ENCODE data around the gene EPB41L1.

Gene EPB41L1

DNA sequence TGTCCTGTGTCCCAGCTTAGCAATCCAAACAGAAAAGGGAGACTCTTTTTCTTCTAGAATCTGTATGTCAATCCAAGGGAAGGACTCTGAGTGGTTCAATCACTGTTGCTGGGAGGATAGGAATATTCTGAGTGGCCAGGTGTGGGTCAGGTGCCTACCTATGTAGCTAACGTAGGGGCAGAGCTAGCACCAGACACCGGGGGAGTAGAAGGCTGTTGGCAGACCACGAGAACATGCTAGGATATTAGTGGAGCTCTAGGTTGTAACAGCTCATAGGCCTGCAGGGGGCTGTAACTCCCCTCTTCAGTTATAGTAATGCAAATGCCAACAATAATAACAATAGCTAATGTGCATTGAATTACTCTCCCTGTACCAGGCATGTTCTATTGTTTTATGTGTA is 39.8 kb upstream of the EPB41L1 start:
- TF ChIP-seq ZSCAN30 (tag by site-specific recombination; IDR thresholded peaks at IDR 0.05) (no peak), ZNF223 (tag by site-specific recombination; IDR thresholded peaks at IDR 0.05) (no peak), GLIS2 (tag by site-specific recombination; IDR thresholded peaks at IDR 0.05) (no peak), ZNF521 (tag by site-specific recombination; IDR thresholded peaks at IDR 0.05) (no peak), ZNF660 (tag by site-specific recombination; IDR thresholded peaks at IDR 0.05) (no peak), ZNF792 (tag by site-specific recombination; IDR thresholded peaks at IDR 0.05) (no peak), GFI1B (tag by site-specific recombination; IDR thresholded peaks at IDR 0.05) (no peak), ZNF473 (tag by site-specific recombination; IDR thresholded peaks at IDR 0.05) (no peak), ZNF76 (tag by site-specific recombination; IDR thresholded peaks at IDR 0.05; ENCODE audit: borderline replicate concordance, low read depth) (no peak), GLI2 (tag by site-specific recombination; IDR thresholded peaks at IDR 0.05; ENCODE audit: borderline replicate concordance, low read depth) (no peak), ZNF837 (tag by site-specific recombination; IDR thresholded peaks at IDR 0.05) (no peak), SCRT1 (tag by site-specific recombination; IDR thresholded peaks at IDR 0.05; ENCODE audit: borderline replicate concordance) (no peak), ZNF677 (tag by site-specific recombination; IDR thresholded peaks at IDR 0.05) (no peak), ZNF561 (tag by site-specific recombination; IDR thresholded peaks at IDR 0.05; ENCODE audit: borderline replicate concordance) (no peak), RBAK (tag by site-specific recombination; IDR thresholded peaks at IDR 0.05) (no peak), SP3 (tag by site-specific recombination; IDR thresholded peaks at IDR 0.05) (no peak), ZNF391 (tag by site-specific recombination; IDR thresholded peaks at IDR 0.05; ENCODE audit: borderline replicate concordance, low read depth) (no peak), HOXD13 (CRISPR knock-in tag; IDR thresholded peaks at IDR 0.05; ENCODE audit: borderline replicate concordance) (no peak)
- H3K27ac ChIP-seq (ENCODE audit: extremely low read depth, low read depth, low read length): no peak overlapping the region
- H3K36me3 ChIP-seq (ENCODE audit: control insufficient read depth in 2 of 2, insufficient read depth in 1 of 2, low read length in 2 of 2): no peaks in the 10 kb centered on the region
- POLR2A ChIA-PET: interaction anchor here (0.6 kb wide), 1 partner anchor 400 kb away, joined by 3 read pairs; no protein-coding TSS in a partner anchor
- H3K4me1 ChIP-seq (ENCODE audit: control insufficient read depth, insufficient read depth, low read length): no peaks in the 10 kb centered on the region
- CTCF ChIA-PET: interaction anchor here (1.2 kb wide), 1 partner anchor 120 kb away, joined by 4 read pairs; no protein-coding TSS in a partner anchor
- no peak overlapping the region for H3K4me3 ChIP-seq (ENCODE audit: low read depth, low read length)
- no peaks in the 10 kb centered on the region for H3K9me3 ChIP-seq (ENCODE audit: control insufficient read depth, insufficient read depth, low read depth, low read length)

DNA sequence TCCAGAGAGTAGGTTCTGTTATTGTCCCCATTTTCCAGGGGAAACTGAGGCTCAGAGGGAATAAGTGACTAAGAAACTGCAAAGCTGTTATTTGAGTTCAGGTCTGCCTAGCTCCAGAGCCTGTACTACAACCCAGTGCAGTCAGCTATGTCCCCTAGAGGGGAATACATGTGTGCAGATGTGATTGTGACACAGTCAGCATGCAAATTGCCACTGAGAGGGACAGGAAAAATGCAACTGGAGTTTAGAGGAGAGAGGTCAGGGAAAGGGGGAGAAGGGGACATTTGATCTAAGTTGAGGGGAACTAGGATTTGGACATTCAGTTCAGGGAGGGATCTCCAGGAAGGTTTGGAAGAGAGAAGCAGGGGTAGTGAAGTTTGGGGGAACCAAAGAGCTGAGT is 38.6 kb upstream of the EPB41L1 start:
- no peak for TF ChIP-seq ZFP37 (tag by site-specific recombination; IDR thresholded peaks at IDR 0.05)
- TF ChIP-seq ZNF112 (tag by site-specific recombination; IDR thresholded peaks at IDR 0.05): no peak
- no peak for TF ChIP-seq ZNF514 (tag by site-specific recombination; IDR thresholded peaks at IDR 0.05)
- TF ChIP-seq, protein P1, sequence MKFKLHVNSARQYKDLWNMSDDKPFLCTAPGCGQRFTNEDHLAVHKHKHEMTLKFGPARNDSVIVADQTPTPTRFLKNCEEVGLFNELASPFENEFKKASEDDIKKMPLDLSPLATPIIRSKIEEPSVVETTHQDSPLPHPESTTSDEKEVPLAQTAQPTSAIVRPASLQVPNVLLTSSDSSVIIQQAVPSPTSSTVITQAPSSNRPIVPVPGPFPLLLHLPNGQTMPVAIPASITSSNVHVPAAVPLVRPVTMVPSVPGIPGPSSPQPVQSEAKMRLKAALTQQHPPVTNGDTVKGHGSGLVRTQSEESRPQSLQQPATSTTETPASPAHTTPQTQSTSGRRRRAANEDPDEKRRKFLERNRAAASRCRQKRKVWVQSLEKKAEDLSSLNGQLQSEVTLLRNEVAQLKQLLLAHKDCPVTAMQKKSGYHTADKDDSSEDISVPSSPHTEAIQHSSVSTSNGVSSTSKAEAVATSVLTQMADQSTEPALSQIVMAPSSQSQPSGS (tag by site-specific recombination; IDR thresholded peaks at IDR 0.05; ENCODE audit: low read depth): no peak
- TF ChIP-seq GLIS1 (tag by site-specific recombination; IDR thresholded peaks at IDR 0.05): no peak
- TF ChIP-seq ZNF146 (tag by site-specific recombination; IDR thresholded peaks at IDR 0.05): no peak
- TF ChIP-seq ZBTB7A (tag by site-specific recombination; IDR thresholded peaks at IDR 0.05; ENCODE audit: low read depth): no peak
- no peak for TF ChIP-seq ZNF324 (tag by site-specific recombination; IDR thresholded peaks at IDR 0.05)
- TF ChIP-seq ZFP3 (tag by site-specific recombination; IDR thresholded peaks at IDR 0.05; ENCODE audit: low read depth): no peak
- TF ChIP-seq ZNF660 (tag by site-specific recombination; IDR thresholded peaks at IDR 0.05): no peak
- TF ChIP-seq ZNF473 (tag by site-specific recombination; IDR thresholded peaks at IDR 0.05): no peak
- no peak for TF ChIP-seq MEIS1 (CRISPR knock-in tag; IDR thresholded peaks at IDR 0.05; ENCODE audit: borderline replicate concordance)
- TF ChIP-seq, protein P2, sequence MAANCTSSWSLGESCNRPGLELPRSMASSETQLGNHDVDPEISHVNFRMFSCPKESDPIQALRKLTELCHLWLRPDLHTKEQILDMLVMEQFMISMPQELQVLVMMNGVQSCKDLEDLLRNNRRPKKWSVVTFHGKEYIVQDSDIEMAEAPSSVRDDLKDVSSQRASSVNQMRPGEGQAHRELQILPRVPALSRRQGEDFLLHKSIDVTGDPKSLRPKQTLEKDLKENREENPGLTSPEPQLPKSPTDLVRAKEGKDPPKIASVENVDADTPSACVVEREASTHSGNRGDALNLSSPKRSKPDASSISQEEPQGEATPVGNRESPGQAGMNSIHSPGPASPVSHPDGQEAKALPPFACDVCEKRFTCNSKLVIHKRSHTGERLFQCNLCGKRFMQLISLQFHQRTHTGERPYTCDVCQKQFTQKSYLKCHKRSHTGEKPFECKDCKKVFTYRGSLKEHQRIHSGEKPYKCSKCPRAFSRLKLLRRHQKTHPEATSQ (tag by site-specific recombination; IDR thresholded peaks at IDR 0.05): no peak
- TF ChIP-seq, protein P3, sequence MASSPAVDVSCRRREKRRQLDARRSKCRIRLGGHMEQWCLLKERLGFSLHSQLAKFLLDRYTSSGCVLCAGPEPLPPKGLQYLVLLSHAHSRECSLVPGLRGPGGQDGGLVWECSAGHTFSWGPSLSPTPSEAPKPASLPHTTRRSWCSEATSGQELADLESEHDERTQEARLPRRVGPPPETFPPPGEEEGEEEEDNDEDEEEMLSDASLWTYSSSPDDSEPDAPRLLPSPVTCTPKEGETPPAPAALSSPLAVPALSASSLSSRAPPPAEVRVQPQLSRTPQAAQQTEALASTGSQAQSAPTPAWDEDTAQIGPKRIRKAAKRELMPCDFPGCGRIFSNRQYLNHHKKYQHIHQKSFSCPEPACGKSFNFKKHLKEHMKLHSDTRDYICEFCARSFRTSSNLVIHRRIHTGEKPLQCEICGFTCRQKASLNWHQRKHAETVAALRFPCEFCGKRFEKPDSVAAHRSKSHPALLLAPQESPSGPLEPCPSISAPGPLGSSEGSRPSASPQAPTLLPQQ (tag by site-specific recombination; IDR thresholded peaks at IDR 0.05): no peak
- ChIA-PET POLR2A (no interaction called here), CTCF (interaction anchor here (3.3 kb wide), 1 partner anchor 23 kb away, joined by 9 read pairs; no protein-coding TSS in a partner anchor)

More for the DNA sequence above, 38.6 kb upstream of the EPB41L1 start:
- Histone ChIP-seq H3K4me1 (ENCODE audit: control insufficient read depth, insufficient read depth, low read length) (no peaks in the 10 kb centered on the region), H3K36me3 (ENCODE audit: control insufficient read depth in 2 of 2, insufficient read depth in 1 of 2, low read length in 2 of 2) (no peaks in the 10 kb centered on the region), H3K27ac (ENCODE audit: extremely low read depth, low read depth, low read length) (no peak overlapping the region), H3K4me3 (ENCODE audit: low read depth, low read length) (no peak overlapping the region), H3K9me3 (ENCODE audit: control insufficient read depth, insufficient read depth, low read depth, low read length) (no peaks in the 10 kb centered on the region)
